GM06990 (cell line): ENCODE measurements around the gene DUOXA2.
"Not testable (repeated sequence)": the region's sequence is repeated elsewhere in the genome, so short reads cannot be mapped to it uniquely, and the experiment has no call there.

Source experiments
- DNase-seq: peaks from one replicate; pipeline ENCODE4 v3.0.0-alpha.2; 2011; ENCODE audit not compliant: insufficient read length; ENCODE audit errors: extremely low read depth
- H3K27me3 ChIP-seq: replicated peaks from 2 replicates; pipeline ENCODE4 v1.6.0; 2011; ENCODE audit warnings: low read length; ENCODE audit not compliant: control insufficient read depth, insufficient read depth
- H3K36me3 ChIP-seq: 2 replicates; pipeline ENCODE4 v1.5.1; 2011; ENCODE audit warnings: low read length; ENCODE audit not compliant: control insufficient read depth, insufficient read depth
- H3K4me3 ChIP-seq: replicated peaks from 2 replicates; pipeline ENCODE4 v1.5.1; 2011; ENCODE audit warnings: low read depth, mild to moderate bottlenecking, control low read depth, low read length
- TF ChIP-seq, protein P1 (sequence below): IDR thresholded peaks from 2 replicates; pipeline ENCODE4 v1.5.1; 2011; ENCODE audit warnings: low read length, control low read depth, mild to moderate bottlenecking, inconsistent platforms; ENCODE audit not compliant: insufficient read depth, poor library complexity, severe bottlenecking

The DUOXA2 gene

GRCh38 chr15:45132844-45133560 is 18.9 kb downstream of the DUOXA2 start:
- TF ChIP-seq, protein P1, sequence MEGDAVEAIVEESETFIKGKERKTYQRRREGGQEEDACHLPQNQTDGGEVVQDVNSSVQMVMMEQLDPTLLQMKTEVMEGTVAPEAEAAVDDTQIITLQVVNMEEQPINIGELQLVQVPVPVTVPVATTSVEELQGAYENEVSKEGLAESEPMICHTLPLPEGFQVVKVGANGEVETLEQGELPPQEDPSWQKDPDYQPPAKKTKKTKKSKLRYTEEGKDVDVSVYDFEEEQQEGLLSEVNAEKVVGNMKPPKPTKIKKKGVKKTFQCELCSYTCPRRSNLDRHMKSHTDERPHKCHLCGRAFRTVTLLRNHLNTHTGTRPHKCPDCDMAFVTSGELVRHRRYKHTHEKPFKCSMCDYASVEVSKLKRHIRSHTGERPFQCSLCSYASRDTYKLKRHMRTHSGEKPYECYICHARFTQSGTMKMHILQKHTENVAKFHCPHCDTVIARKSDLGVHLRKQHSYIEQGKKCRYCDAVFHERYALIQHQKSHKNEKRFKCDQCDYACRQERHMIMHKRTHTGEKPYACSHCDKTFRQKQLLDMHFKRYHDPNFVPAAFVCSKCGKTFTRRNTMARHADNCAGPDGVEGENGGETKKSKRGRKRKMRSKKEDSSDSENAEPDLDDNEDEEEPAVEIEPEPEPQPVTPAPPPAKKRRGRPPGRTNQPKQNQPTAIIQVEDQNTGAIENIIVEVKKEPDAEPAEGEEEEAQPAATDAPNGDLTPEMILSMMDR = no peak
- Histone ChIP-seq H3K27me3 (peaks cover 2% of the 10 kb centered on the region; the same call in 1 of the 2 replicates), H3K4me3 (no peak overlapping the region), H3K36me3 (no peaks in the 10 kb centered on the region)
- DNase-seq = no peak

DNA sequence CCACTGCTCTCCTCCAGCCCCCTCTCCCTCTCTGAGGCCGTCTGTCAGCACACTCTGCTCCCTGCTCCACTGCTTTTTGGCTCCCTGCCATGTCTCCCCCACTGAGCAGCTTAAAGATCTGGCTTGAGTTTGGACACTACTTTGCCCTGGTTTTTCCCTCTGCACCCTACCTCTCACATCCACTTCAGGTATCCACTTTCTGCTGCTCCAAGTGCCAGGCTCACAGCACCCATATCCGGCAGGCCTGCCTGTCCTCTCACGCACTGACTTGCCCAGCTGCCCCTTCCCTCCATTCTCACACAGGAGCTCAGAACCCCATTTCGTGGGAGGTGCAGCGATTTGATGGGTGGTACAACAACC is 19.4 kb downstream of the DUOXA2 start:
- DNase-seq = no peak
- no peak overlapping the region for H3K4me3 ChIP-seq
- H3K27me3 ChIP-seq = peaks cover 2% of the 10 kb centered on the region; the same call in 1 of the 2 replicates
- no peaks in the 10 kb centered on the region for H3K36me3 ChIP-seq
- TF ChIP-seq, protein P1 = no peak

DNA sequence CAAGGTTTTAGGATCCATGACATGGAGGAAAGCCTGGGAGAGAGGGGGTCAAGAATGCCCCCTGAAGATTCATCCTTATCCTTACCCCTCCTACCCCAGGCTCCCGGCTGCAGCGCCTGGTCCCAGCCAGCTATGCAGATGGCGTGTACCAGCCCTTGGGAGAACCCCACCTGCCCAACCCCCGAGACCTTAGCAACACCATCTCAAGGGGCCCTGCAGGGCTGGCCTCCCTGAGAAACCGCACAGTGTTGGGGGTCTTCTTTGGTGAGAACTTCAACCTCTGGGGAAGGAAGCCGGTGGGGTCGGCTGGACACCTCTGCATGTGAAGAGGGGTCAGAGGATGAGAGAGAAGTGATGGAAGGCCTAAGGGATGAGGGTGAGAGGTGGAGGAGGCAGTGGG is 19.9 kb downstream of the DUOXA2 start:
- H3K36me3 ChIP-seq = no peaks in the 10 kb centered on the region
- no peak for DNase-seq
- no peak overlapping the region for H3K4me3 ChIP-seq
- TF ChIP-seq, protein P1 = no peak
- H3K27me3 ChIP-seq = peaks cover 2% of the 10 kb centered on the region; the same call in 1 of the 2 replicates

GRCh38 chr15:45134682-45135604 is 20.8 kb downstream of the DUOXA2 start:
- Histone ChIP-seq H3K36me3 (no peaks in the 10 kb centered on the region), H3K27me3 (peaks cover 2% of the 10 kb centered on the region; the same call in 1 of the 2 replicates), H3K4me3 (no peak overlapping the region)
- no peak for DNase-seq
- TF ChIP-seq, protein P1 = no peak

DNA sequence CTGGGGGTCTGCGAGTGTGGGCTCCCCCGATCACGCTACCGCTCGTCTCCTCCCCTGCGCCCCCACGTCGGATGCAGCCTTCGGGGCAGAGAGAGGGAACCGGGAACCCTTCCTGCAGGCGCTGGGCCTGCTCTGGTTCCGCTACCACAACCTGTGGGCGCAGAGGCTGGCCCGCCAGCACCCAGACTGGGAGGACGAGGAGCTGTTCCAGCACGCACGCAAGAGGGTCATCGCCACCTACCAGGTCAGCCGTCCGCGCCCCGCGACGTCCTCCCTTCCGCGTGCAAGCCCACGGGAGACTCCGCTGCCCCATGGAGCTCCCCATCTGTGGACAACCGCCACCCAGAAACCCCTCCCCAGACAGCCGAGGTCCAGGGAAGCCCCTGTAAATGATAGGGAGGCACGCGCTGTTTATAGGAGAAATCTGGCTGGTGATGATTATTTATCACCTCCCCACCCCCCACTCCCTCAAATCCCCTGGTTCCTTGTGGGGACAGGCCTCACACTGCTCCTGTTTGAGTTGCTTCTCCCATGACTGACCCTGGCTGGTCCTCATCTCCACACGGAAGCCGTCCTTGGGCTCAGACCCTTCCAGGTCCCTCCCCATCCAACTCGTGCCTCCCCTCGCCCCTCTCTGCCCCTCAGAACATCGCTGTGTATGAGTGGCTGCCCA is 21.7 kb downstream of the DUOXA2 start:
- H3K27me3 ChIP-seq = not testable (repeated sequence)

More for the DNA sequence above, 21.7 kb downstream of the DUOXA2 start:
- H3K4me3 ChIP-seq, DNase-seq, H3K36me3 ChIP-seq: not testable (repeated sequence)
